Sigmoid colon (tissue), 7 donors: ENCODE measurements around the gene MAGIX. TPM values are rescaled to one million over a fixed set of nuclear protein-coding genes. Genes with fewer than 3 reads are reported as not detected.

Experiments used
- DNase-seq: peaks from one replicate; pipeline ENCODE4 v3.0.0-alpha.2; 2019
- H3K27ac ChIP-seq, 4 donors: fragments of 200-600 bp; sonication (generic); one replicate each; pipeline ENCODE4 v1.5.1; 2016 to 2019; ENCODE audit warnings: mild to moderate bottlenecking in 1 of 4
- H3K27me3 ChIP-seq, 3 donors: fragments of 200-600 bp; sonication (generic); one replicate each; pipeline ENCODE4 v1.5.1; 2019; ENCODE audit warnings: mild to moderate bottlenecking in 1 of 3
- H3K36me3 ChIP-seq, 4 donors: fragments of 200-600 bp; sonication (generic); one replicate each; pipeline ENCODE4 v1.5.1; 2016 to 2019
- H3K4me1 ChIP-seq, 4 donors: fragments of 200-600 bp; sonication (generic); one replicate each; pipeline ENCODE4 v1.5.1; 2017 to 2019
- H3K4me3 ChIP-seq, 4 donors: fragments of 200-600 bp; sonication (generic); one replicate each; pipeline ENCODE4 v1.5.1; 2017 to 2019; ENCODE audit warnings: mild to moderate bottlenecking in 2 of 4, moderate library complexity in 1 of 4
- H3K9me3 ChIP-seq, 4 donors: fragments of 200-600 bp in 3 of 4; sonication (generic) in 3 of 4; one replicate each; pipeline versions ENCODE4 v1.5.1 to v1.6.1; 2013 to 2019
- CTCF ChIP-seq, 4 experiments: fragments of 450-650 bp in 3 of 4; fragments of 200-600 bp in 1 of 4; IDR thresholded peaks; one replicate each; pipeline ENCODE4 v1.5.1; 2016 to 2019; ENCODE audit warnings: antibody characterized with exemption in 4 of 4, mild to moderate bottlenecking in 3 of 4, moderate library complexity in 2 of 4
- EP300 ChIP-seq, 4 donors: sonication (generic); formaldehyde crosslinking; IDR thresholded peaks; one replicate each; pipeline ENCODE4 v1.6.1; 2017; ENCODE audit warnings: antibody characterized with exemption in 4 of 4
- POLR2A ChIP-seq, 2 donors: fragments of 450-650 bp; IDR thresholded peaks; one replicate each; pipeline ENCODE4 v1.6.1; 2016; ENCODE audit warnings: antibody characterized with exemption in 2 of 2, mild to moderate bottlenecking in 2 of 2, moderate library complexity in 2 of 2
- POLR2AphosphoS5 ChIP-seq, 4 donors: sonication (generic); formaldehyde crosslinking; IDR thresholded peaks; one replicate each; pipeline ENCODE4 v1.6.1; 2017; ENCODE audit warnings: antibody characterized with exemption in 4 of 4
- WGBS, 2 donors: extraction: QIAGEN DNeasy Blood & Tissue Kit; methylation state at CpG; one replicate each; pipeline ENCODE4 v1.1.7; 2013; 5-methylcytosine and 5-hydroxymethylcytosine counted together
- intact Hi-C: fragments of 100-400 bp; cut with DNase I; formaldehyde crosslinking; loops from one replicate; pipeline ENCODE4 v1.15.1; 2023
- polyA plus RNA-seq, 3 donors: library from polyadenylated mRNA; stranded (reverse); fragments of 200-250 nt; gene quantifications; one replicate each; pipeline ENCODE4 v1.2.3, GENCODE V29; 2013
- total RNA-seq, 4 donors: library from RNA; depleted of rRNA; stranded (reverse); fragments of >200 nt; gene quantifications; one replicate each; pipeline ENCODE4 v1.1.0, GENCODE V29; 2016
- donor health status: healthy with polysubstance abuse.
- donor health status: Bipolar disorder and iron deficiency.
- donor health status: healthy.

MAGIX gene
- total and polyA plus RNA-seq, 7 donors, result 1.4 to 24.0 (median 3.1) TPM

GRCh38 chrX:49208399-49208798, 45.8 kb downstream of the MAGIX start:
- Histone ChIP-seq H3K27me3 (no peaks in the 10 kb centered on the region), H3K4me1 (no peaks in the 10 kb centered on the region), H3K4me3 (no peak overlapping the region), H3K36me3 (no peaks in the 10 kb centered on the region), H3K9me3 (no peaks in the 10 kb centered on the region), H3K27ac (no peak overlapping the region)
- intact Hi-C loops, result no loop called here
- 94 to 95% methylated on average over 5 of the region's 5 CpGs for WGBS, 2 donors
- no peak for DNase-seq
- no peak for TF ChIP-seq EP300 (IDR thresholded peaks at IDR 0.05)
- TF ChIP-seq POLR2A (IDR thresholded peaks at IDR 0.05), result no peak
- TF ChIP-seq CTCF (IDR thresholded peaks at IDR 0.05), result no peak
- TF ChIP-seq POLR2AphosphoS5 (IDR thresholded peaks at IDR 0.05), result no peak

- Histone ChIP-seq H3K4me1 (no peaks in the 10 kb centered on the region), H3K9me3 (no peaks in the 10 kb centered on the region), H3K27me3 (no peaks in the 10 kb centered on the region), H3K4me3 (no peak overlapping the region), H3K27ac (no peak overlapping the region), H3K36me3 (no peaks in the 10 kb centered on the region)
- 27 to 48% methylated on average over 28 of the region's 28 CpGs for whole genome bisulfite sequencing, 2 donors
- no peak for DNase-seq
- TF ChIP-seq POLR2A (IDR thresholded peaks at IDR 0.05), result no peak
- no peak for TF ChIP-seq CTCF (IDR thresholded peaks at IDR 0.05)
- no peak for TF ChIP-seq EP300 (IDR thresholded peaks at IDR 0.05)
- TF ChIP-seq POLR2AphosphoS5 (IDR thresholded peaks at IDR 0.05), result no peak
- intact Hi-C loops, result no loop called here
Measured at GRCh38 chrX:49209434-49210251, 47.1 kb downstream of the MAGIX start.

DNA sequence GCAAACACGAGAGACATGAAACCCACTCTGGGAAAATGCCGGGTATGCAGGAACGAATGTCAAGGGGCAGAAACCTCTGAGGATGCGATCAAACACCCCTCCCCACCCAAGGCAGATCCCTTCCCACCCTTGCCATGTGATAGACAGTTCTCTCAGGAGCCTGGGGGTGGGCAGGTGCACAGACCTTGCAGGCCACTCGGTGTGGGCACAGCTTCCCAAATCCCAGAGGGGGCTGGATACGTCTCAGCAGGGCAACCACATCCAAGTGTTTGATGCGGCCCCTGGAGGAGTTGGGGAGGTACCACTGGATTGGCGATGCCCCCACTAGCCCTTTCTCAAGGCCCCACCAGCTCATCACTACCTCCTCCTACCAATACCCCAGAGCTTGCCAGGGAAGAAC, 47.8 kb downstream of the MAGIX start:
- Histone ChIP-seq H3K27me3 (no peaks in the 10 kb centered on the region), H3K27ac (no peak overlapping the region), H3K36me3 (no peaks in the 10 kb centered on the region), H3K4me1 (no peaks in the 10 kb centered on the region), H3K9me3 (no peaks in the 10 kb centered on the region), H3K4me3 (no peak overlapping the region)
- DNase-seq, result no peak
- intact Hi-C loops, result no loop called here
- no peak for TF ChIP-seq POLR2A (IDR thresholded peaks at IDR 0.05)
- WGBS, 2 donors, result 79 to 88% methylated on average over 8 of the region's 8 CpGs

DNA sequence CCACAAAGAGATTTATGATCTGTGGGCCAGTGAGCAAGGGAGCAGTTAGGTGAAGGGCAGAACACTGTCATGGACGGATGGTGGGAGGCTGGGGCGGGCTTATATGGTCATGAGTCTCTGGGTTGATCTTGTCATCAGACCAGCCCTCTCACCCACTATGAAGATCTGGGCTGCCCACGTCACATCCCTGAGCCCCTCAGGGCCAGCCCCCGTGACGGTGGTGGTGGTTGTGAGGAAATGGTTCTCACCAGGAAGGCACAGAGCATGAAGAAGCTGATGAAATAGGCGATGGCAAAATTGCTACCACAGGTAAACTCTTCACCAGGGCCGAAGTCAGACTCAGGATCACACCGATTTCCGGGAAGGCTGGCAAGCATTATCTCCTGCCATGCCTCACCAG, 48.5 kb downstream of the MAGIX start:
- H3K4me1 ChIP-seq, result no peaks in the 10 kb centered on the region
- 87 to 88% methylated on average over 9 of the region's 9 CpGs for WGBS, 2 donors
- intact Hi-C loops, result no loop called here

GRCh38 chrX:49212209-49212608, 49.7 kb downstream of the MAGIX start:
- no peak overlapping the region for H3K27ac ChIP-seq
- no peaks in the 10 kb centered on the region for H3K27me3 ChIP-seq
- H3K9me3 ChIP-seq, result no peaks in the 10 kb centered on the region
- DNase-seq, result no peak
- no peaks in the 10 kb centered on the region for H3K36me3 ChIP-seq
- intact Hi-C loops, result no loop called here
- no peak overlapping the region for H3K4me3 ChIP-seq
- 89 to 93% methylated on average over 2 of the region's 2 CpGs for WGBS, 2 donors
- no peaks in the 10 kb centered on the region for H3K4me1 ChIP-seq
- TF ChIP-seq POLR2AphosphoS5 (IDR thresholded peaks at IDR 0.05), result no peak
- no peak for TF ChIP-seq POLR2A (IDR thresholded peaks at IDR 0.05)
- TF ChIP-seq CTCF (IDR thresholded peaks at IDR 0.05), result no peak
- no peak for TF ChIP-seq EP300 (IDR thresholded peaks at IDR 0.05)

More for the DNA sequence above, 48.5 kb downstream of the MAGIX start:
- Histone ChIP-seq H3K27ac (no peak overlapping the region), H3K9me3 (no peaks in the 10 kb centered on the region), H3K27me3 (no peaks in the 10 kb centered on the region), H3K36me3 (no peaks in the 10 kb centered on the region), H3K4me3 (no peak overlapping the region)
- TF ChIP-seq EP300 (IDR thresholded peaks at IDR 0.05) (no peak), POLR2AphosphoS5 (IDR thresholded peaks at IDR 0.05) (no peak), POLR2A (IDR thresholded peaks at IDR 0.05) (no peak), CTCF (IDR thresholded peaks at IDR 0.05) (no peak)
- DNase-seq, result no peak
